GM19438 (cell line): ENCODE data around the gene IRF2BP2.

Source experiments
- ATAC-seq: cut with Tn5 transposase; IDR thresholded peaks from one replicate; pipeline ENCODE4 v1.9.1; 2021; ENCODE audit warnings: low read depth; ENCODE audit not compliant: unreplicated experiment

The IRF2BP2 gene

GRCh38 chr1:234610061-234610665 lies at the start of gene IRF2BP2:
IRF2BP2 (minus strand) TSS chr1:234610178; CDS start chr1:234609494, 684 bp downstream.
- ATAC-seq, result no peak

GRCh38 chr1:234659538-234659937 lies 49.6 kb upstream of the IRF2BP2 start:
- ATAC-seq, result no peak

DNA sequence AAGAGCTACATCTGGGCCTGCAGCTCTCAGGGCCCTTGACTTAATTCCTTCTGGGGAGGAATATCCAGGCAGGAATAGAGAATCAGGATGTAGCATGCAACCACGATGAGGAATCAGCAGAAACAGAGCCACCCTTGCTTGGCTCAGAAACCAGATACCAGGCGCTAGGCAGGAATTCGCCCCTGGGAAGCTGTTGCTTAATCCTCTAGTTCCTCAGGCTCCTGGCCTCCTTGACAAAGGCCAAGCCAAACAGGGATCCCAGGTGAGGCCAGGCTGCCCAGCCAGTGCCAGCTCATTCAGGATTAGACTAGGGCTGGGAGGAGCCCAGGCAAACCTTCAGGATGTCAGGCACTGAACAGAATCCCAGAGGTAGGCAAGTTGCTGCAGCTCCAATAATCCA lies 48.2 kb upstream of the IRF2BP2 start:
- no peak for ATAC-seq

DNA sequence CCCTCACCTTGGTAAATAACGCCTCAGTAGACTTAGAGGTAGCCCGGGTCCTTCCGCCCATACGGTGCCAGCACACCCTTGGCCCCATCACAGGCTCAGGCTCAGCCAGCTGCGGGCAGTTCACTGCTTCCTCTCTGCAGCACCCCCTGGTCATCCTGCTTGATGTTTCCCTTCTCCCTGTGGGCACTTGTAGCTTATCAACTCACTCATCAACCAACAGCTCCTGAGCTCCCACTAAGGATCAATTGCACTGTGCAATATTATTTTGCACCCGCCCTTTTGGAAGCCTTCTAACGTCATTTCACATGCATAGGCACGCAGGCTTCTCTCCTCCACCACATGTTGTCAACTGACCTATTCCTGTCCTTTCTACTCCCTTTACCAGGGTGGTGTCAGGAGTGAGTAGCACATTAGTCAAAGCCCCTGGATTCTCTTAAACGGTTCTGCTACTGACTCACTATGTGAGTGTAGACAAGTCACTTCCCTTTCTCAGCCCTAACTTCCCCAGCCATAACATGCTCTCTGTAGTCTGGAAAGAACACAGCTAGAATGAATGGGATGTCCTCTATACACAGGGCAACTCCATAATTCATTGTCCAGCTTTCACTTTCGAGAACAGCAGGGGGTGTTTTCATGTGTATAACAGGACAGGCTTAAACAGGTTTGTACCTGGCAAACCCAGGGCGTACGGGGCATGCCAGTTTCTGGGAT lies 47.1 kb upstream of the IRF2BP2 start:
- ATAC-seq, result no peak

- no peak for ATAC-seq
These were observed 46.3 kb upstream of the IRF2BP2 start for GRCh38 chr1:234656070-234656895.

DNA sequence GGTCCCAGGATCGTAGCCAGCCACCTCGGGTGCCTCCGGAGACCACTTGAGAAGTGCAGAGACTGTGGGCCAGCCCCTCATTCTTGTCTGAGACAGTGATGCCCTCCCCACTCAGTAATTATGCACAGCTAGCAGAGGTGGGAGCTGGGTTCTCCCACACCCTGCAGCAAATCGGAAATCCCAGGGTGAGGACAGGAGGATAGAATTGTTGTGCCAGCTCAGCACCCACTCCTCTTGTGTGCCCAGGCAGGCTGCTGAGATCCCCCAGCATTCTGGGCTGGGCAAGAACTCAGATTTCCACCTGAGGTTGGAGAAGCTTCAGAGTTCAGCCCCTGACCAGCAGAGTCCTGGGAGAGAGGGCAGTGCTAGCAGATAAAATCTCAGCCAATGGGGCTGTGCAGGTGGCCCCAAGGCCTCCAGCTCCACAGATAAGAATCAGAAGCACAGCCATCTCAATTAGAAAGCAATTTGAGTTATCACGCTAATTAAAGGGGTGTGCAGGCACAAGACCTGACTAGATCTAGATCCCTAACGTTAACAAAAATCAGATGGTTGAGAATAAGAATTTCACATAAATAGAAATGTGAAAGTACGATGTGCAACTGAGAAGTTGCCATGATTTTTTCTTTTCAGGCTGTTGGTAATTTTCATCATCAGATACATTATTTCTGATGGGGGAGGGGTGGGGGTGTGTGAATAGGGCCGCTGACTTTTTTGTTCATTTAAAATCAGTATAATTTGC lies 45.5 kb upstream of the IRF2BP2 start:
- ATAC-seq, result no peak

DNA sequence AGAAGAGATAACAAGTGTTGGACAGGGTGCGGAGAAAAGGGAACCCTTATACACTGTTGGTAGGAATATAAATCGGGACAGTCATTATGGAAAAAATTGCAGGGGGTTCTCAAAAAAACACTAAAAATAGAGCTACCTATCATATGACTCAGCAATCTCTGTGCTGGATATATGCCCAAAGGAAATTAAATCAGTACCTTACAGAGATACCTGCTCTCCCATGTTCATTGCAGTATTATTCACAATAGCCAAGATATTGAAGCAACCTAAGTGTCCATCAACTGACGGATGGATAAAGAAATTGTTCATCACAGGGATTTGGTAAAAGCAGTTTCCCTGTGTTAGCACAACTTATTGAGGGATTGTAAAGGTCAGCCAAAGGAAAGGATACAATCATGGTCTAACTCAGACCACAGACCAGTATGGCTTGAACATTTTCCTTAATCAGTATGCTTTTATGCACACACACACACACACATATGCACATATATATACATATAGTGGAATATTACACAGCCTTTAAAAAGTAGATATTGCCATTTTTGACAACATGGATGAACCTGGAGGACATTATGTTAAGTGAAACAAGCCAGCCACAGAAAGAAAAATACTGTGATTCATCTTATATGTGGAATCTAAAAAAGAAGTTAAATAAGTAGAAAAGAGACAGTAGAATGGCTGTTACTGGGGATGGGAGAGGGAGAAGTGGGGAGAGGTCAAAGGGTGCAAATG lies 44.2 kb upstream of the IRF2BP2 start:
- no peak for ATAC-seq

GRCh38 chr1:234649432-234650081 lies 39.6 kb upstream of the IRF2BP2 start:
- ATAC-seq, result no peak

DNA sequence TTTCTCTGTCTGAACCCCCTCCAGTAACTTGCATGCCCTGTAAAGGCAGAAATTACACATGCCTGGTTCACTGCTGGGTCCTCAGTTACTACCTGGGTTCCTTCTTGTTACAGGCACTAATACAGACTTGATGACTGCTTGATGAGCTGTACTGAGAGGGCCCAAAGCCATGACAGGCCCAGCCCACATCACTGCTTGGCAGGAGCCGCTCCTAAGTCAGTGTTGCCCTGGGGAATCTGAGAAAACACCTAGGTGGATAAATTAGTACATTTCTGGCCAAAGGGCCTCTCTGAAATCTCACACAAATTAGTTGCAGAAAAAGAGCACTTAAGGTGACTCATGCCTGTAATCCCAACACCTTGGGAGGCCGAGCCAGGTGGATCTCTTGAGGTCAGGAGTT lies 37.8 kb upstream of the IRF2BP2 start:
- no peak for ATAC-seq

GRCh38 chr1:234647245-234647644 lies 37.3 kb upstream of the IRF2BP2 start:
- ATAC-seq, result no peak

GRCh38 chr1:234645964-234646363 lies 36.0 kb upstream of the IRF2BP2 start:
- no peak for ATAC-seq

DNA sequence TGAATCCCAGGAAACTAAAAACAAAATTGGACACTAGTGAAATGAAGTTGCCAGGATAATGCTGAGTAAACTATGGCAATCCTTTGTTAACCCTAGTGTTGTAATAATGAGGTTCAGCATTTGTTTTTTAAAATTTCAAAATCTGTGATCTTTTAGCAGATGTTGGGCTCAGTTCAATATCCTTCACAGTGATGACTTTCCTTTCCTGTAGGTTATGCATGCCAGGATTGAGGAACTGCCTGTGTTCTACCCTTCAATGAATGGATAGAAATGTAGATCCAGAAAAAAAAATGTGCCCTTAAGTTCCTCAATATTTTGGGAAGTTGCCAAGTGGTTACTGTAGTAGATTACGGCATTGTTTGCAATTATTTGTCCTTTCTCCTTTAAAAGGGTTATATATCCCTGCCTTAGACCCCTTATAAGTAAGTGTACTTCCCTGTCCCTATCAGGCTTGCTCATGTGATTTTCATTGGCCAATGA lies 35.5 kb upstream of the IRF2BP2 start:
- no peak for ATAC-seq

- no peak for ATAC-seq
These were observed 35.0 kb upstream of the IRF2BP2 start for GRCh38 chr1:234644928-234645327.

GRCh38 chr1:234643850-234644134 lies 33.8 kb upstream of the IRF2BP2 start:
- no peak for ATAC-seq

GRCh38 chr1:234643111-234643849 lies 33.3 kb upstream of the IRF2BP2 start:
- no peak for ATAC-seq

GRCh38 chr1:234642428-234642827 lies 32.5 kb upstream of the IRF2BP2 start:
- no peak for ATAC-seq

- ATAC-seq, result no peak
These were observed 30.0 kb upstream of the IRF2BP2 start for GRCh38 chr1:234639961-234640360.

GRCh38 chr1:234638832-234639799 lies 29.1 kb upstream of the IRF2BP2 start:
- no peak for ATAC-seq
